HG02973 (cell line): ENCODE measurements around the gene C16orf95.

Source experiments
- ATAC-seq: cut with Tn5 transposase; IDR thresholded peaks from one replicate; pipeline ENCODE4 v1.9.1; 2021; ENCODE audit warnings: moderate library complexity; ENCODE audit not compliant: unreplicated experiment

Gene C16orf95

DNA sequence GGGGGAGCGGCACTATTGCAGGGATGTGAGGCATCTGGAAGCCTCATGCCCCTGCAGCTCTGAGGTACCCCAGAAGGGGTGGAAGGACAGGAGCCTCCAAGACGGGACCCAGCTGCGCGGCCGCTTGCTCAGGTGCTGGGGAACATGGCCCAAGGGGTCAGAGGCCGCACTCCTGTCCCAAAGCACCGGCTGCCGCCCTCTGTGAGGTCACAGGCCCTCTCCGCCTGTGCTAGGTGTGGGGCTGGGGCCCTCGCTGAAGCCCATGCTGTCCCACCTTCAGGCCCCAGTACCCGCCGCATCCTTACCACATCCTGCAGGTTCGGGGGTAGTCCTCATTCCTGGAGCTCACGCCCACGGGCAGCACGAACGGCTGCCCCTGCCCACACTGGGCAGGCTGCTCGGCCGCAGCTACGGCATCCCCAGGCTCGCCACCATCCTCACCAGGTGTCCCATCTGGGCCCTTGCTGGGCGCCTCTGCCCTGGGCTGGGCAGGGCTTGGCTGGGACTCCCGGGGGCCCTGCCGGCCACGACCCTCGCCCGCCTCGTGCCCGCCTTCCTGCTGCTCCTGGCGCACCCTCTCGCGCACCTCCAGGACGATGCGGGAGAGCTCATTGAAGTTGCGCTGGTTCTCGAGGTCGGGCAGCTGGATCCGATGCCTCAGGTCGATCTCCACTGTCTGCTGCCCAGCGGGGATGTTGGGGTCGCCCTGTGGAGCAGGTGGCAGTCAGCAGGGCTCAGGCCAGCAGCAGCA lies 16.6 kb upstream of the C16orf95 start:
- ATAC-seq: no peak

DNA sequence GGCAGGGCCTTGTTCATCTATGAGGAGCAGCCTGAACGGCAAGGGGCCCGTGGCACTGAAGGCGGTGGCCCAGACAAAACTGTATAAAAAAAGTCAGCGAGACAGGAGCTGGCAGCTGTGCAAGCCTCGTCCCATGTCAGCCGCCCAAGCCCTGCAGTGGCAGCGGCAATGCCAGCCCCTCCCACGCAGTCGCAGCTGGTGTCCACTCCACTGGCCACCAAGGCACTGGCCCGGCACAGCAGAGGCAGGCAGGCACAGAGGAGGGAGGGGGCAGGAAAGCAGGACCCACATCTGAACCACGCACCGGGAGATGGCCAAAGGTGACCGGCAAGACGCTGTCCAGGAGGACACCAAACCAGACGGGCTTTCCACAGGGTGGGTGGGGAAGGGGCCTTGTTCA lies 15.9 kb upstream of the C16orf95 start:
- no peak for ATAC-seq

DNA sequence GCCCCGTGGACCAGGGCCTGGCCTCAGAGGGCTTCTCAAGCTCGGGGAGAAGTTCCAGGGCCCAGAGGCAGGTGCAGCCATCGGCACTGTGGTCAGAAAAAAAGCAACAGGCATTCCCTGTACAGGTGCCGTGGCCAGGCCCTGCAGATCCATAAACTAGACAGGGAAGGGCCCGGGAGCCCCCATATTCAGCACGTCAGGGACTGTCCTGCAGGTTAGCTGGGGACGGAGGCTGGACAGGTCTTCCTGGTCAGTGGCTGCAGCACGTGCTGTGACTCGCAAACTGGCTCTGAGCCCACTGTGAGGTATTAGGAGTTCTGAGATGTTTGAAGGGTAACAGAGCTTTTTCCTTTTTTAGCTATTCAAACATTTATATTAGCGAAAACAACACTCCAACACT lies 15.0 kb upstream of the C16orf95 start:
- ATAC-seq: no peak

DNA sequence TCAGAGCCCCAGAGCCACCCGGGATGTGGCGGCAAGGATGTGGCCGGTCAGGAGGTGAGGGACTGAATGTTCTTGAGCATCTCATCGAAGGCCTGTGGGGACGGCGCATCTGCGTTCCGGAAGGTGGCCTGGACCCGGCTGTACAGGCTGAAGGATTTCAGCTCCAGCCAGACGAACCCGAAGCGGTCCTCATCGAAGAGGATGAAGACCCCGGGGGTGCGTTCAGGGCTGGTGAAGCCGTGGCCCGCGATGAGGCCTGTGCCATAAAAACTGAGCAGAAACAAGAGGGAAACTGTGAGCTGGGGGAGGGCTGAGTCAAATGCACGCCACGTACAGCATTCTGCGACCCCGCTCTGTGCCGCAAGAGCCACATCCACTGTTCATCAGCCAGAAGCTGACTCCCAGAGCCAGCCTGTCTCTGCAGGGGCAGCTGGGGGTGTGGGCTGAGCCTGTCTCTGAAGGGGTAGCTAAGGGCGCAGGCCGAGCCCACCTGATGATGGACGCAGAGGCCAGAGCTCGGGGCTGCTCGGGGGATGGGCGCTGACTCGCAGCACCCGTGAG lies 14.1 kb upstream of the C16orf95 start:
- ATAC-seq: no peak

DNA sequence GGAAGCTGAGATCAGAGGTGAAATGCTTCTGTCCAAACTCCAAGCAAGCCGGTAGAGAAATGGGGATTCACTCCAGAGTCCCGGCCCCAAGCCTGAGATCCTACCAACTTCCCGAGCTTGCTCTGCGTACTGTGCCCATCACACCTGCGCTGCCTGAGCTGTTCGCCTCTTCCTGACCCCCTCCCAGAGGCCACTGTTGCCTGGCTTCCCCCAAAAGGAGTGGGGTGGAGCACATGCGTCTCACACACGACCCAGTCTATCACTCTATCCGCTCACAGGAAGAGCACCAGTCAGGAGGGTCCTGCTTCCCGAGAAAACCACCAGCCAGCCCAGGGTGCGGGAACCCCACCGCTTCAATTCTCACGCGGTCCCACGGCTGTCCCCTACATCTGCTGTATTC lies 13.5 kb upstream of the C16orf95 start:
- no peak for ATAC-seq

DNA sequence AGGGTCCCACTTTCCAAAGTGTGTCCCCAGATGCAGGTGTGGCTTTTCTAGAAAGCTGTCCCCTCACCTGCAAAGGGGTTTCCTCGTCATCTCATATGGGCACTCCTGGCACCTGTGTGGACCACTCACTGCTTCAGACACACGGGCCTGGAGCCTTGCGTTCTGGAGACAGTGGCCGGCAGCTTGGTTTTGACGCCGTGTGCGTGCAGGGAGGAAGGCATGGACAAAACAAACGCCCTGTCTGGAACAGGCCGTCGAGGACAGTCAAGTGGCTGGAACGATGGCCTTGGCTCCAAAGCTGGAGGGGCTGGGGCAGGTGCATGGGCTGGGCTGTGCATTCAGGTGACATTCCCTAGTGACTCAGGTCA lies 13.0 kb upstream of the C16orf95 start:
- ATAC-seq: no peak

DNA sequence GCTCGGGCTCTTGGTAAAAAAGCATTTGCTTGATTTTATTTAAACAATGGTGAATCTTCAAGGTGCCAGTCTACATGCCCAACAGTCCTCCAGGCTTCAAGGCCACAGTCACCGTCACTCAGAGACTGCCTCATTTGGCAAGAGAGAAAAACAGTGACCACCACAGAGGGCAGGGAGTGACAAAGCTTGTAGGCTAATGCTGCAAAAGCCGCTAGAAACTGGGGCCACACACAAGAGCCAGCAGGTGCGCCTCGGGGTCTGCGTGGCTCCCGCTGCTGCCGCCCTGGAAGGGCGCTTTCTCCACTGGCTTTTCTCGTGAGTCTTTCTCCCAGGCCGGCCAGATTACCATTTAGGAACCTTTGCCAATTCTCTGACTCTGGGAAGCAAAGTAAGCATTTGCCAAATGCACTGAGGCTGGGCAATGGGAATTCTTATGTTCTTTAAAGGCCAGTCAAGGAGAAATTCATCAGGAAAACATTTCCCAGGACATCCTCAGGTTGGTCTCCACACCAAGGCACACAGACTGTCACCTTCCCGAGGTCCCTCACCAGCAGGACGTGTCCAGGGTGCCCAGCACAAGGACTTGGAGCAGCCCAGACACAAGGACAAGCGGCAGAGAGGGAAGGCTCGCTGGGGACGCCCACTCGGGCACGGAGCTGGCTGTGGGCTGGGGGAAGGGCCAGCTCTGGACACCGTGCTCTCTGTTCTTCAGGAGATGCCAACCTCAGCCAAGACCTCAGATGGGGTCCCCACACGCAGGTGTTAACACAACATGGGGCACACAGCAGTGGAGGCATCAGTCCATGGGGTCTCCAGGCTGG lies 12.5 kb upstream of the C16orf95 start:
- ATAC-seq: no peak

DNA sequence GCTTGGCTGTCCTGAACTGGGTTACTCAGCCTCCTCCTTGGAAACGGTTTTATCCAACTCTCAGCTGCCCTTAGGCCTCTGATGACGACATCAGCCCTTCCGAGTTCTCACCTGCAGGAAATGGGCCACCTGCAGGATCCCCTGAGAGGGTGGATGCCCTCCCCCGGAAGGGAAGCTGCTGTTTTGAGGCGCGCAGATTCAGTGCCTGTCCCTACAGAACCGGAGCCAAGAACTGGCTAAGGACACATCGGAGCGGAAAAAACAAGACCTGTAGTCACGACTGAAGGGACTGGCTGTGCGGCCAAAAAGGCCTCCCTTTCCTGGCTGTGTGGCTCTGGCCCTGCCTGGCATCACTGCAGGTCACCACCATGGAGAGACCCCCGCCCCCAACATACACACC lies 11.7 kb upstream of the C16orf95 start:
- ATAC-seq: no peak

DNA sequence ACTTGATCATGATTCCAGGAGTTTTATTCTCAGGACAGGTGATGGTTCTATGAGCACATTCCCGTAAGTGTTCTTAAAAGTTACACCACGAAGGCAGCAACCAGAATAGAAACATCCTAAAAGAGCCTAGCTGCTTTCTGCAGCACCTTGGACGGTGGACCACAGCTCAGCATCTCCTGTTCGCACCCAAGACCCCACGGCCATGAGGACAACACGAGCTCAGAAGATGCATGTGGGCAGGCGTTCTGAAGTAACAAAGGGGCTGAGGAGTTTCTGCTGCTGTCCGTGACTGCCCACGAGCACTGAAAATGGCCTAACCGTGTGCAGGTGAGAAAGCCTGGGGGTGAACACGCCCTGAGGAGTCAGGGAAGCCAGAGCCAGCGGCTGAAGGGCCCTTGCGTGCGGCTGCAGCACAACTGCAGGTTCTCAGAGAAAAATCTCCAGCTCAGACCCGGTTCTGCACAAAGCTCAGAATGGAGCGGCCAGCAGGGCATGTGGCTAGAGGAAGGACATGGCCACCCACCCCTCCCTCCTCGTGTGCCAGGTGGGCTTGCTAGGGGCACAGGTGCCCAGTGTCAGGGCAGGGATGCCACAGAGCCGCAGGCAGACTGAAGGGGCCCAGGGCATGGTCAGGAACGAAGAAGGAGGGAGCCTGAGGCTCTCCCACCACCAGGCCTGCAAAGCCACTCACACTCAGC lies 10.8 kb upstream of the C16orf95 start:
- ATAC-seq: no peak

DNA sequence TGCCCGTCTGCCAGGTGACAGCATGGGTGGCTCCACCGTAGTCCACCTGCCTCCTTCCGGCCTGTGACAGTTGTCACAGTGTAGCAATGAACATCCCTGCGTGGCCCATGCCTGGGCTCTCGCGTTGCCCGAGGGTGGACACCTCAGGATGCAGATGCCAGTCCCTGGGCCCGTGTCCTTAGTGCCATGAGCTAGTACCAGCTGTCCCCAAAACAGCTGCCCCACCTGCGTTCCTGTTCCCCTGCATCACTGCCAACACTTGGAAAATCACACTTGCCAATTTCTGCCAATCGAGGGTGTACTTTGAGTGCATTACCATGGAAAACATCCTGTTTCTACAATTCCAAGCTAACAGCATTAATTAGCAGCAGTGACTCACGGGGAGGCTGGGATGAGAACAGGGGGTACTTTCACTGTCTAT lies 9.0 kb upstream of the C16orf95 start:
- ATAC-seq: no peak

DNA sequence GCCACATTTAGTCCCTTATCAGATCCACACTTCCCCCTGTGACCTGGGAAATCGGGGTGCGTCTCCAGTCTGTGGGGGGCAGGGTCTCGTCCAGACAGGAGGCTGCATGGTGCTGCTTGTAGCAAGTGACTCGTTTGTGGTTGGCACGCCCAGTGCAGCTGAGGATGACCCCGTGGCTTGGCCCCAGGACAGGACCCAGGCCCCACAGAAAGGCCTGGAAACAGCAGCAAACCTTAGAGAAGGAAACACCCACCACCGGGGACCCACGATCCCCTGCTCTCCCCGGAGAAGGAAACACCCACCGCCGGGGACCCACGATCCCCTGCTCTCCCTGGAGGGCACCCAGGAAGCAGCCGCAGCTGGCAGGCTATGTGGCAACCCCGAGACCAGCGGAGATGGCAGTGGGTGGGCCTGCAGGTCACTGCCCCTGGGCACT lies 8.2 kb upstream of the C16orf95 start:
- no peak for ATAC-seq

DNA sequence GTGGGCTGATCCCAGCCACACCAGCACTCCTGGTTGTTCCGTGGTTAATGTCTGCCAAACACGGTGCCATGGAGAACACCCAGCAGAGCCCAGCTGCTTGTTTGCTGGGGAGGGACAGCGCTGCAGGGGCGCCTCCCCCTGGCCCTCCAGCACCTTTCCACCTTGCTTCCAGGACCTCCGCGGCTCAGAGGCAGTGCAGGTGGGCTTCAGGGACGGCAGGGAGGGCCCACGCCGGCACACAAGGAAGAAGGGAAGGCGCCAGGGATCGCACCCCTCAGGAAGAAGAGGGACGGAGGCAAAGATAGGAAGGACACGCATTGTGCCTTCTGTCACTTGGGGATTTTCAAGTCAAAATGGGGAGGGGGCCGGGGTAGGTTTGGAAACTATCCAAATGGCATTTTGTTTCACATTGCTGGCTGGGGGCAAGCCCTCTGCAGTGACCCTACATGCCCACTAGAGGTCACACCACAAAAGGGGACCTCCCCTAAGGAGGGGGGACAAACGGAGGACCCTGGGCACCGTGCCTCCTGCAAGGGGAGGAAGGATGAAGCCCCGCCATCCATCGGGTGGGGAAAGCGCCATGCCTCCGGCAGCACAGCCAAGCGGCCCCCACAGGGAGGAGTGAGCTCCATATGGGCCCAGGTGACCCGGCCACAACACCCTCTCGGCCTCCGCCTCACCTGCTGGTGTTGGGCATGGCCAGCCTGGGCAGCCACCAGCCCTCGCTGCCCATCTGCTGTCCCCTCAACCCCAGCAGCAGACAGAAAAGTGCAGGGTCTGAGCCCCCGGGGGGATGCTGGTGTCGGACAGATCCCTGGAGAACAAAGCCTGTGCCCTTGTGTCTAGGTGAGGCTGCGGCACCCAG lies 7.5 kb upstream of the C16orf95 start:
- no peak for ATAC-seq

DNA sequence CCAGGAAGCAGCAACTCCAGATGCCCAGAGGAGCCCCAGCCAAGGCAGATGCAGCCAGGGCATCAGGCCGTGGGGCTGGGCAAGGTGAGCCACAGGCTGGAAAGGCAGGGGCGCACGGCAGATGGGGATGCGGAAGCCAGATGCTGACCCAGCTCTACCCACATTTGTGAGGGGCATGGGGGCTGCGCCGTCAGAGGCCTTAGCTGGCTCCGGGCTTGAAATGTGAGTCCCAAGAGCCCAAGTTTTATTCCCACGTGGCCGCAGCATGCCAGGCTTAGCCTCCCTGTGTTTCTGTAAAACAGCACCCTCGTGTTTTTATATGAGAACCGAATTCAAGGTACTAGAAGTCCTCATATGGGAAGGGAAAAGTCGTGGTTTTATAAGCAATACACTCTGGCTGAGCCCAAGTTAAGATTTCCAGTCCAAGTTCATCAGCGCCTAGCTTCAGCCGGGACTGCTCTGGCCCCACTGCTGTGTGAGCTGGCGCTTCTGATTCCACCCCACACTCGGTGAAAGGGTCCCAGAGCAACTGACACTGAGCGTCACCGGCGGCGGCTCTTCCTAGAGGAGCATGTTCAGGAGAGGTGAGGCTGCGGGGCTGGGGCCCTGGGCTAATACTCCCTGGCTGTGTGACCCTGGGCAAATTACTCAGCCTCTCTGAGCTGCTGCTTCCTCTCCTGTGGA lies 6.7 kb upstream of the C16orf95 start:
- ATAC-seq: no peak

DNA sequence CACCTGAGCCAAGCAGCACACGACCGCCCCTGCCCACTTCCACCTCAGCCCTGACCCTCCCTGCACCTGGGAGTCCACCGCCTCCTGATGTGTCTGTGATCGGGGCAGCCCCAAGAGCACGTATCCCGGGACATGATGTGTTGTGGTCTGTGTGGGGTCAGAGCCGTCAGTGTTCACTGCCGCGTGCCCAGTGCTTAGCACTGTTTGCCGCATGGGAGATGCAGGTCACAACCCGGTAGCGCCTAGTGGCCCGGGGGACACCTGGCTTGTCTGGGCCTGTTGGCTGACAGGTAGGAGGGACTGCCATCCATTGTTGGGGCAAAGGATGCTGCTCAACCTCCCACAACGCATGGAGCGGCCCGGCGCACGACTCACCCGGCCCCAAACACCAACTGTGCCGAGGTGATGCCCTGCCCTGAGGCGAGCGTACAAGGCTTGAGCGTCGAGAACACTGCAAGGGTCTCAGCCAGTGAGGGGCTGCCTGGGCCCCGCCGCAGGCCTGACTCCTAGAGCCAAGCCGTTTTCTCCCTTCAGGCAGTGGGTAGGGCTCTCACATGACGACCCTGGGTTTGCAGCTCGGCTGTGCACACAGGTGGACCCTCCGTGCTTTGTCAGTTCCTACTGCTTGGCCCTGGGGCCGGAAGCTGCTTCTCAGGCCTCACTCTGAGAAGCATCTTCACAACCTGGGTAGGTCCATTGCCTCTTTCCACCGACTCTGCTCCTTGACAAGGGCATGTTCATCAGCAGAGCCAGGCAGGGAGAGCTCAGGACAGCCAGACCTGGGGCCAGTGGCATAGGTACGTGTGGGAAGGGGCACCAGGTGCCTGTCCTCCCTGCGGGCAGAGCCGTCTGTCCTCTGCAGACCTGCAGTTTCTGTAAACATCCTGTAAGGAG lies 5.9 kb upstream of the C16orf95 start:
- no peak for ATAC-seq

DNA sequence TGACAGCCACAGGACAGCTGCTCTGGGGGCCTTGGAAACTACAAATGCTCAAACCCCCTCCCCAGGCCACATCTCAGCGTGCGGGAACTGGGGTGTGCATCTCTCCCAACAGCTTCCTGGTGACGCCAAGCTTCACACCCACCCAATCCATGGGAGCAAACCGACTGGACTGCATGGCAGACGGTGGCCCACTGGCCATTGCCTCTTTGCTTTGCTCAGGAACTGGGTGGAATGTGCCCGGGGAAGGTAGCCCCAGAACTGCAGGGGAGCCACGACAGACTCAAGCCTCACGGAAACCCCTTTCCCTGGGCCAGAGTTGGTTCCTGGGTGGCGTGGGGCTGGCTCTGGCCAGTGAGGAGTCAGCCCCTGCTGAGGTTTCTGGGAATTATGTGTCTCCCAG lies 5.2 kb upstream of the C16orf95 start:
- no peak for ATAC-seq

DNA sequence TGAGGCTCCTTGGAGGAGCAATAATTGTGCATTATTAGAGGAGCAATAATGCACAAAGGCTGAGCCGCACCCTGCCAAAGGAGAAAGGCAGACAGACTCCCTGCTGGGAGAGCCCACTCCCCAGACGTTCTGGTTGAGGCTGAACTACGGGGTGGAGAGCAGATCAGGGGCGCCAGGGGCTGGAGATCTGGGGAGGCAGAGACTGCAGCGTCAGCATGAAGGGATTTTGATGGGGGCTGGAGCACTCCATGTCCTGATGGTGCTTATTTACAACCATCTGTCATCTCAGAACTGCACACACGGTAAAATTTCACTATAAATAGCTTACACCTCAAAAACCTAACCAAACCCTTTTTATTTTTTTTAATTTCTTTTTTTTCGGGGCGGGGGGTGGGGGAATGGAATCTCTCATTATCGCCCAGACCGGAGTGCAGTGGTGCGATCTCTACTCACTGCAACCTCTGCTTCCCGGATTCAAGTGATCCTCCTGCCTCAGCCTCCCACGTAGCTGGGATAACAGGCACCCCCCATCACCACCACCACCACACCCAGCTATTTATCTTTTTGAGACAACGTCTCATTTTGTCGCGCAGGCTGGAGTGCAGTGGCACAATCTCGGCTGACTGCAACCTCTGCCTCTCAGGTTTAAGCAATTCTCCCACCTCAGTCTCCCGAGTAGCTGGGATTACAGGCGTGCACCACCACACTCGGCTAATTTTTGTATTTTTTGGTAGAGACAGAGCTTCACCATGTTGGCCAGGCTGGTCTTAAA lies 4.3 kb upstream of the C16orf95 start:
- no peak for ATAC-seq

DNA sequence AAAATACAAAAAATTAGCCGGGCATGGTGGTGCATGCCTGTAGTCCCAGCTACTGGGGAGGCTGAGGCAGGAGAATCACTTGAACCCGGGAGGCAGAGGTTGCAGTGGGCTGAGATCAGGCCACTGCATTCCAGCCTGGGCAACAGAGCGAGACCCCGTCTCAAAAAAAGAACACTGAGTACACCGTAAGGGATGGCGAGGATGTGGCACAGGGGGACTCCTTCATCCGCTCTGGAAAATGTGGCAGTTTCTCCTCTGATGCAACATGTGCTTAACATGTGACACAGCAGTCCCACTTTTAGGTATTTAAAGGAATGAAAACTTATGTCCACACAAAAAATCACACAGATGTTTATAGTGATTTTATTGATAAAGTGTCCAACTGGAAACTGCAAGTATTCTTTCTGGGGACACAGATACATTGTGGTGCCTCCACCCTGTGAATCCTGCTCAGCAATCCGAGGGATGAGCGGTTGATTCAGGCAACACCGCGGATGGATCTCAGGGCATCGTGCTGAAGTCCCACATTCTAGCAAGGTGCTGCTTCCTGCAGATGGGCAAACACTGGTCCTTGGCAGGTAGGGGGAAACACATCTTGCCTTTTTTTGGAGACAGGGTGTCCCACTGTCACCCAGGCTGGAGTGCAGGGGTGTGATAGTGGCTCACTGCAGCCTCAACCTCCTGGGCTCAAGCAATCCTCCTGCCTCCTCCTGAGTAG lies 3.5 kb upstream of the C16orf95 start:
- ATAC-seq: no peak
